HFFc6 (cell line): Measurements from ENCODE around the gene ZNF785. TPM values are rescaled to one million over a fixed set of nuclear protein-coding genes. Genes with fewer than 3 reads are reported as not detected.

Source experiments
- DNase-seq: peaks from one replicate; pipeline ENCODE4 v3.0.0-alpha.2; 2018
- H3K27ac Mint-ChIP-seq: 2 replicates; pipeline ENCODE4 v1.8.0; 2020; ENCODE audit warnings: mild to moderate bottlenecking, mixed read lengths
- H3K27me3 Mint-ChIP-seq: 2 replicates; pipeline ENCODE4 v1.8.0; 2021; ENCODE audit warnings: mild to moderate bottlenecking, moderate library complexity, mixed read lengths; ENCODE audit not compliant: insufficient read depth
- H3K36me3 Mint-ChIP-seq: 2 replicates; pipeline ENCODE4 v1.8.0; 2021; ENCODE audit warnings: low read depth, mixed read lengths
- H3K4me1 Mint-ChIP-seq: 2 replicates; pipeline ENCODE4 v1.8.0; 2020; ENCODE audit warnings: low read depth, mixed read lengths
- H3K4me3 Mint-ChIP-seq: 2 replicates; pipeline ENCODE4 v1.8.0; 2020; ENCODE audit warnings: mild to moderate bottlenecking, moderate library complexity, mixed read lengths
- H3K9me3 Mint-ChIP-seq: 2 replicates; pipeline ENCODE4 v1.8.0; 2020; ENCODE audit warnings: mild to moderate bottlenecking, mixed read lengths
- total RNA-seq, 6 experiments: library from RNA; stranded (reverse); fragmentation: NEBNext Ultra II Directional; extraction: Animal tissue kit (Norgen Biotek cat#: 25700); gene quantifications; 2 replicates in 1 of 6; 3 replicates in 5 of 6; pipeline ENCODE4 v1.2.3, GENCODE V29; 2021
- TF ChIP-seq, protein P1 (sequence below): fragments of 200-600 bp; sonication (generic); IDR thresholded peaks from 2 replicates; pipeline ENCODE4 v1.5.0; 2021; ENCODE audit warnings: antibody characterized with exemption, mild to moderate bottlenecking

ZNF785 gene
- total RNA-seq, 6 experiments from 2014 or later = 7.3 to 12.2 (median 10.1) TPM

DNA sequence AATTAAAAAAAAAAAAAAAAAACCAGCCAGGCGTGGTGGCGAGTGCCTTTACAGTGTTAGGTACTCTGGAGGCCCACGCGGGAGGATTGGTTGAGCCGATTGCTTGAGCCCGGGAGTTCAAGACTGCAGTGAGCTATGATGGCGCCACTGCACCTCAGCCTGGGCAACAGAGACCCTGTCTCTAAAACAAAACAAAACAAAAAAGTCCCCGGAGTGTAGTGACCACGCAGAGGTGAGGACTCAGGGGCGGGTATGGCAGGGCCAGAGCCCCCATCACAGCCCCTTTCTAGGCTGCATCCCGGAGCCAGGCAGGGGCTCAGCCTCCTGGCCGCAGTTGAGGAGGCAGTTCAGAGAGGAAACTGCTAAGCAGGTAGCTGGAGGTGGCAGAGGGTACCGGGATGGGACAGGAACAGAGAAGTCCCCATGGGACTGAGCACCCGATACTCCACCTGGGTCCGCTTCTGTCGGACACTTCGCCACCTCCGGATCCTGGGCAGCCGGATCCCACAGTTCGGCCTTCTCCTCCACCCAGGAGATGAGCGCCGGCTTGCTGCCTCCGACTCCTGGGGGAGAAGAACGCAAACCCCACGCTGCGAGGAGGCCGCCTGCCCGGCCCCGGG, 51.6 kb downstream of the ZNF785 start:
- Mint-ChIP-seq H3K36me3 (no peaks in the 10 kb centered on the region), H3K27ac (peak overlapping the region; percentile 61), H3K27me3 (peaks cover 4% of the 10 kb centered on the region; the same call in 1 of the 2 replicates), H3K4me3 (peak overlapping the region; percentile 90), H3K9me3 (no peaks in the 10 kb centered on the region), H3K4me1 (peaks cover 16% of the 10 kb centered on the region)
- DNase-seq = no peak
- TF ChIP-seq, protein P1, sequence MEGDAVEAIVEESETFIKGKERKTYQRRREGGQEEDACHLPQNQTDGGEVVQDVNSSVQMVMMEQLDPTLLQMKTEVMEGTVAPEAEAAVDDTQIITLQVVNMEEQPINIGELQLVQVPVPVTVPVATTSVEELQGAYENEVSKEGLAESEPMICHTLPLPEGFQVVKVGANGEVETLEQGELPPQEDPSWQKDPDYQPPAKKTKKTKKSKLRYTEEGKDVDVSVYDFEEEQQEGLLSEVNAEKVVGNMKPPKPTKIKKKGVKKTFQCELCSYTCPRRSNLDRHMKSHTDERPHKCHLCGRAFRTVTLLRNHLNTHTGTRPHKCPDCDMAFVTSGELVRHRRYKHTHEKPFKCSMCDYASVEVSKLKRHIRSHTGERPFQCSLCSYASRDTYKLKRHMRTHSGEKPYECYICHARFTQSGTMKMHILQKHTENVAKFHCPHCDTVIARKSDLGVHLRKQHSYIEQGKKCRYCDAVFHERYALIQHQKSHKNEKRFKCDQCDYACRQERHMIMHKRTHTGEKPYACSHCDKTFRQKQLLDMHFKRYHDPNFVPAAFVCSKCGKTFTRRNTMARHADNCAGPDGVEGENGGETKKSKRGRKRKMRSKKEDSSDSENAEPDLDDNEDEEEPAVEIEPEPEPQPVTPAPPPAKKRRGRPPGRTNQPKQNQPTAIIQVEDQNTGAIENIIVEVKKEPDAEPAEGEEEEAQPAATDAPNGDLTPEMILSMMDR = no peak

DNA sequence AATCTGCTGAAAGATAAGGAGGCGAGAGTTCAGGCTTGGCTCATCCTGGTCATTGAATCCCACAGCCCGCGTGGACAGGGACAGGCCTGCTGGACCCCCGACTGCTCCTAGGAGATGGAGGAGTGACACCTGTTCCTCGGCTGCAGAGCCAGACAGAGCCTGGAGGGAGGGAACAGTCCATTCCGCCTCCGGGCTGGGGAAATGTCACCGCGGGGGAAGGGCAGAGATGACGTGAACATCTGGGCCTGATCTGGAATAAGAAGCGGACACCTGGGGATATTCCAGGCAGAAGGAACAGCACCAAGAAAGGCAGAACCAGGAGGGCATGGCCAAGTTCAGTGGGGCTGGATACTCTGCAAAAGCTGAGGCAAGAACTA, 52.4 kb downstream of the ZNF785 start:
- TF ChIP-seq, protein P1 = no peak
- H3K27ac Mint-ChIP-seq = peak overlapping the region; percentile 37
- no peaks in the 10 kb centered on the region for H3K9me3 Mint-ChIP-seq
- DNase-seq = no peak
- H3K4me3 Mint-ChIP-seq = no peak overlapping the region
- H3K27me3 Mint-ChIP-seq = peaks cover 4% of the 10 kb centered on the region; the same call in 1 of the 2 replicates
- peaks cover 17% of the 10 kb centered on the region for H3K4me1 Mint-ChIP-seq
- no peaks in the 10 kb centered on the region for H3K36me3 Mint-ChIP-seq

DNA sequence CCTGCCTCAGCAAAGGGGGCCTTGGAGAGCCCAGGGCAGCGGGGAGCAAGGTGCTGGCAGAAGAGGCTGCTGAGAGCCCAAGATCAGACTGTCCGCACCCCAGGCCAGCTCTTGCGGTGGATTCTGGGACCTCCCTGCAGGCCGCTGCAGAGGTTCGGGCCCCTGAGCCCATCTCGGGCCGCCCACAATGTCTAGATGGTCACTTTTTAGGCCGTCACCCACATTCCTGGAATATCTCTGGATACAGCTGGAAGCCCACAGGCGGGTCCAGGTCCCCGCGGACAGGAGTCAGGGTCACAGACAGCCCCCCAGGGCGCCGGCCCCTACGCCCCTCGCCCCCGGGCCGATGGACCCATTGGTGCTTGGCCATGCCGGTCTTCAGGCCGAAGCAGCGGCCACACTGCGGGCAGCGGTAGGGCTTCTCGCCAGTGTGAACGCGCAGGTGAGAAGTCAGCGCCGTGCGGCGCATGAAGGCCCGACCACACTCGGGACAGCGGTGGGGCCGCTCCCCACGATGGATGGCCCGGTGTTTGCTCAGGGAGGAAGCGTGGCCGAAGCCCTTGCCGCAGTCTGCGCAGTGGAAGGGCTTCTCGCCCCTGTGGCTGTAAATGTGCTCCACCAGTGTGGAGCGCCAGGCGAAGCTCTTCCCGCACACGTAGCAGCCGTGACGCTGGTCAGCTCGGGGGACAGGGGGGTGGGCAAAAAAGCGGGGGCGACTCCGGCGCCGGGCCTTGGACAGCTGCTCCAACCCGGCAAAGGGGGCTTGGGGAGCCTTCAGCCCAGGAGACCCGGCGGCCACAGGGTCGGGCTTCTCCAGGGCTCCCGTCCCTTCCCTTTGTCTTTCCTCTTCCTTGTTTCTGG, 53.0 kb downstream of the ZNF785 start:
- Mint-ChIP-seq H3K27ac (no peak overlapping the region; the same call in 1 of the 2 replicates), H3K9me3 (no peaks in the 10 kb centered on the region), H3K4me3 (no peak overlapping the region), H3K4me1 (peaks cover 23% of the 10 kb centered on the region), H3K27me3 (peaks cover 4% of the 10 kb centered on the region; the same call in 1 of the 2 replicates), H3K36me3 (no peaks in the 10 kb centered on the region)
- no peak for DNase-seq
- TF ChIP-seq, protein P1 = no peak

Other genes starting within 250 kb of the ZNF785 start
- 10 to 100 TPM; 76.2 to 91.0 (median 80.4) TPM for gene CD2BP2, start 230.4 kb downstream of the ZNF785 start, total RNA-seq
- gene TBC1D10B, start 215.2 kb downstream of the ZNF785 start, total RNA-seq = 10 to 100 TPM; 44.6 to 51.6 (median 46.3) TPM
- gene MYL11, start 210.9 kb downstream of the ZNF785 start, total RNA-seq = 1 to 10 TPM in 1 of 6 experiments, under 1 TPM in 2, not detected in 3; 0.77 to 1.2 (median 0.82) TPM
- 1 to 10 TPM; 1.5 to 2.8 (median 1.8) TPM for gene SEPTIN1, start 203.1 kb downstream of the ZNF785 start, total RNA-seq
- gene ZNF48, start 190.3 kb downstream of the ZNF785 start, total RNA-seq = 1 to 10 TPM; 5.3 to 7.9 (median 6.1) TPM
- gene ZNF771, start 178.1 kb downstream of the ZNF785 start, total RNA-seq = 10 to 100 TPM; 15.8 to 19.1 (median 16.8) TPM
- gene DCTPP1, start 155.7 kb downstream of the ZNF785 start, total RNA-seq = 10 to 100 TPM; 24.9 to 37.9 (median 28.5) TPM
- gene SEPHS2, start 139.8 kb downstream of the ZNF785 start, total RNA-seq = 10 to 100 TPM; 29.7 to 36.7 (median 31.1) TPM
- gene ITGAL, start 113.0 kb downstream of the ZNF785 start, total RNA-seq = not detected
- 10 to 100 TPM; 19.8 to 22.8 (median 20.8) TPM for gene ZNF768, start 59.1 kb downstream of the ZNF785 start, total RNA-seq
- 1 to 10 TPM; 3.2 to 4.7 (median 3.8) TPM for gene ZNF747, start 50.8 kb downstream of the ZNF785 start, total RNA-seq
- 1 to 10 TPM; 5.1 to 6.8 (median 5.7) TPM for gene ZNF764, start 27.3 kb downstream of the ZNF785 start, total RNA-seq
- 10 to 100 TPM in 1 of 6 experiments, 1 to 10 TPM in 5; 5.9 to 10.4 (median 7.6) TPM for gene ZNF688, start 14.0 kb downstream of the ZNF785 start, total RNA-seq
- gene ZNF689, start 24.7 kb upstream of the ZNF785 start, total RNA-seq = 1 to 10 TPM; 6.9 to 8.7 (median 7.5) TPM
- gene PRR14, start 65.3 kb upstream of the ZNF785 start, total RNA-seq = 10 to 100 TPM; 26.8 to 34.6 (median 29.8) TPM
- gene FBRS, start 72.7 kb upstream of the ZNF785 start, total RNA-seq = 10 to 100 TPM; 54.1 to 72.1 (median 64.5) TPM
- 10 to 100 TPM; 43.4 to 48.1 (median 45.9) TPM for gene SRCAP, start 113.5 kb upstream of the ZNF785 start, total RNA-seq
- gene PHKG2, start 162.7 kb upstream of the ZNF785 start, total RNA-seq = 10 to 100 TPM; 26.6 to 31.0 (median 27.7) TPM
- 1 to 10 TPM; 4.3 to 7.6 (median 5.1) TPM for gene CFAP119, start 176.4 kb upstream of the ZNF785 start, total RNA-seq
- 100 to 1,000 TPM in 5 of 6 experiments, 10 to 100 TPM in 1; 98.2 to 120 (median 104) TPM for gene RNF40, start 176.6 kb upstream of the ZNF785 start, total RNA-seq
- 10 to 100 TPM; 19.4 to 21.8 (median 21.0) TPM for gene ZNF629, start 201.5 kb upstream of the ZNF785 start, total RNA-seq